Measurements from ENCODE around the gene FGFRL1.

Gene FGFRL1

GRCh38 chr4:1011022-1011665 is at the start of gene FGFRL1:
FGFRL1 (plus strand) TSS chr4:1011626; CDS start chr4:1012486, 860 bp downstream.
- no peak for TF ChIP-seq ZNF274 (IDR thresholded peaks at IDR 0.05; ENCODE audit: low read depth, low read length)
- no peak within 1 kb of the TSS for H3K4me3 ChIP-seq (ENCODE audit: low read length)

GRCh38 chr4:962231-963208 is 48.9 kb upstream of the FGFRL1 start:
- no peak overlapping the region for H3K4me3 ChIP-seq (ENCODE audit: low read length)
- no peak for TF ChIP-seq ZNF274 (IDR thresholded peaks at IDR 0.05; ENCODE audit: low read depth, low read length)

DNA sequence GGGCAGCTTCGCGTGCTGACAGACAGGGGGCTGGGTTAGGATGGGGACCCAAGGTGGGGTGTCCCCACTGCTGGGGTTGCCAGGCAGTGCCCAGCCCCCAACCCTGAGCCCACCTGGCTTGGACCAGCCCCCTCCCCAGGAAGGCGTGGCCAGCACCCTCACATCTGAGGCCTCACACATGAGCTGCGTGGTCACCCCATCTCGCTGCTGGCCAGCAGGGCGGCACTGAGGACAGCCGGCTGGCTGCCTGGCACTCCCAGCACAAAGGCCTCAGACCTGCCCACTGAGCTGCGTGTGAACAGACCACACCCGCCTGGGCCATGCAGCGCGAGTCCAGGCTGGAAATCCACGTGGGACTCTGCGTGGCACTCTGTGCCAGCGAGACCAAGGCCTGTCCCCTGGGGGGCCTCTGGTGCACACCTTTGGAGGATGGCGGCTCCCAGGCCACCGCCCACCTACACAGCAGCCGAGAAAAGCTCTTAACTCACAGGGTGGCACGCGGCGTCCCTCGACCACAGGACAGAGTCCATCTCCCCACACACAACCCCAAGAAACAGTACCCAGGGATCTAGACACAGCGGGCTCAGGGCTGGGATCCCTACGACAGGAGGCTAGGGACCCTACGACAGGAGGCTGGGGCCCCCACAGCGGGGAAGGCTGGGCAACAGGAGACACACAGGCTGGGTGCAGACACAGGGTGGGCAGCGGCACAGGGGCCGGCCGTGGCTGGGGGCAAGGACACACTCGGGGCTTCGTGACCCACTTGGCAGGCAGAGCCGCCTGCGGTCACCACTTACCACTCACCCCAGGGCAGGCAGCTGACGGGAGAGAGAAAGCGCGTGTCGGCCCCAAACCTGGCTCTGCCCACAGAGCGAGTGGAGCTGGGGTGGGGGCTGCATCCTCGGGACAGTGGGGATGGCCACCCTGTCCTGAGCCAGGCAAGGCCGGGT is 47.9 kb upstream of the FGFRL1 start:
- no peak for TF ChIP-seq ZNF274 (IDR thresholded peaks at IDR 0.05; ENCODE audit: low read depth, low read length)

DNA sequence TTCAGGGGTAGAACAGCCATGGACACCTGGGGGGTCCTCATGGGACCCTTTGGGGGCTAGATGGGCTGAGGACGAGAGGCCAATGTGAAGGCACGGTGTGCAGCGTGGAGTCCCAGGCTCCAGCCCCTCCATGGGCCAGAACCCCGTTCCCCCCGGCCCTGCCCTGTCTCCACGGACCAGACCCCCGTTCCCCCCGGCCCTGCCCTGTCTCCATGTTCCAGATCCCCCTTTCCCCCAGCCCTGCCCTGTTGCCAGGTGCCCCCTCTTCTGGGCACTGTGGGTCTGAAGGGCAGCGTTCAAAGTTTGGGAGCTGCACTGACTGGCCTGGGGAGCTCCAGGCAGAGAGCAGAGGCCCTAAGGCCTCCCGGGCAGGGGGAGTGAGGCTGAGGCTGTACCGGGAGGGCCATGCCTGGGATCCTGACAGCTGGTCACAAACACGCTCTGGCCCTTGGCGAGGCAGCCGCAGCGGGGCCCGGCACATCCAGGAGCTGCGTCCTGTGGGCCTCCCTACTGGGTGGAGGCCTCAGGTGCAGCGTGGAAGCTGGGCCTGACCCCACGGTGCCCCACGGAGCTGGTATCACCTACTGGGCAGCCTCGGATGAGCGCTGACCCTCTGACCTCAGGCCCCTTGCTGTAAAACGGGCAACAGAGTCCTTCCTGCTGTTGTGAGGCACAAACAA is 46.9 kb upstream of the FGFRL1 start:
- no peak for TF ChIP-seq ZNF274 (IDR thresholded peaks at IDR 0.05; ENCODE audit: low read depth, low read length)
- no peak overlapping the region for H3K4me3 ChIP-seq (ENCODE audit: low read length)

More for the DNA sequence above, 47.9 kb upstream of the FGFRL1 start:
- H3K4me3 ChIP-seq (ENCODE audit: low read length), result no peak overlapping the region

DNA sequence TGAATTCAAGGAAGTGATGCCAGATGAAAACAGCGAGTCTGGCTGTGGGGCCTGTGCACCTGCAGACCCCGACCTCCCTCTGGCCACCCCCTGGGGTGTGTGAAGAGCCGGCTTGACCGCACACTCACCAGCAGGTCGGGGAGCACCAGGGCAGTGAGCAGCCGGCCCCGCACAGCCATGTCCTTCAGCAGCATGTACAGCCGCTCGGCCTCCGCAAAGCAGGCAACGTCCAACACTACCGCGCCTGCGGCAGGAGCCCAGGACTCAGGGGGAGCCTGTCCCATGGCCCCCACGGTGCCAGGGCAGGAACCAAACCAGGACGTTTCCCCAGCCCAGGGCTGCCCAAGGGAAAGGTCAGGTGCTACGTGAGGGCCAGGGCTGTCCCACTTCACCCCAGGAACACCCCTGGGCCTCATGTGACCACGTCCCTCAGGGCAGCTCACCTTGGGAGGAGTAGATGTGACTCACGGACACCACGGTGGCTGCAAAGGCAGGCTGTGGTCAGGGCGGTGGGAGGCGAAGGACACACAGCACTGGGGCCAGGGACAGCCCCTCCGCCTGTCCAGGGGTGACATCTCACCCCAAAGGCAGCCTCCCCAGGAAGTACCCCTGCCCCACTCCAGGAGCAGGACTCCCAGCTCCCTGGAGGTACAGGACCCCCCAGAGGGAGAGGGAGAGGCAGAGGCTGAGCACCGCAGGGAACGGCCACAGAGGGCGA is 46.2 kb upstream of the FGFRL1 start:
- H3K4me3 ChIP-seq (ENCODE audit: low read length), result no peak overlapping the region
- no peak for TF ChIP-seq ZNF274 (IDR thresholded peaks at IDR 0.05; ENCODE audit: low read depth, low read length)

GRCh38 chr4:965766-966134 is 45.7 kb upstream of the FGFRL1 start:
- no peak overlapping the region for H3K4me3 ChIP-seq (ENCODE audit: low read length)
- no peak for TF ChIP-seq ZNF274 (IDR thresholded peaks at IDR 0.05; ENCODE audit: low read depth, low read length)

DNA sequence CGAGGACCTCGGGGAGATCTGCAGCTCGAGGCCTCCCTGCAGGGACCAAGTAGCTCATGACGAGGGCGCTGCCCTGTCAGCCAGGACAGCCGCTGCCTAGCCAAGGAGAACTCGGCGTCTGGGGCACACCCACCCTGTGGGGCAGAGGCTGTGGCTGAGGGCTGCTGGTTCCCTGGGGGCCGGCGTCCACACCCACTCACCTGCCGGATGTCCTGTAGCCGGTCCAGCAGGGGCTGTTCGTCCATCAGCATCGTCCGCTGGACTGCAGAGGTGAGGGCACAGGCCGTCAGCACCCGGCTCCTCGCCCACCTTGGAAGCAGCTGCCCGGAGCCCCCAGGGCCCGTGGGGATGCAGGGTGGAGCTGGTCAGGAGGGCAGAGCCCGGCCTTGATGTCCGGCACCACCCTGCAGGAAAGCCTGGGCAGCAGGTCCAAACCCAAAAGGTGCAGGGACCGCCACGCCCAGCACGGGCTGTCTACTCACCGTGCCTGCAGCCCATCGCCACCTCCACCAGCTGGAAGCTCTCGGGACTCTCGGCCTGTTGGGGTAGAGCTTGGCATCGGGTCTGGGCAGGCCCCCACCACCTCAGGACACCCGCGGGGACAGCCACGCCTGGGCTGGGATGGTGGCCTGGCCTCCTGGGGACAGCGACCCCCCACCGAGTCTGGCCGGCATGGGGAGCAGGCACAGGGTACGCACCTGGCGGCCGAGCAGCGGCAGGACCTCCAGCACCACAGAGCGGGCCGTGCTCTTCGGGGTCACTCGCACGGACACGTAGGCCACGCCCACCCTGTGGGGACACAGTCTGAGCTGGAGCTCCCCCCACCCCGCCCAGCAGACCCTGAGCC is 44.9 kb upstream of the FGFRL1 start:
- H3K4me3 ChIP-seq (ENCODE audit: low read length), result no peak overlapping the region

GRCh38 chr4:967113-968104 is 44.0 kb upstream of the FGFRL1 start:
- no peak overlapping the region for H3K4me3 ChIP-seq (ENCODE audit: low read length)
- TF ChIP-seq ZNF274 (IDR thresholded peaks at IDR 0.05; ENCODE audit: low read depth, low read length), result no peak

More for the DNA sequence above, 44.9 kb upstream of the FGFRL1 start:
- TF ChIP-seq ZNF274 (IDR thresholded peaks at IDR 0.05; ENCODE audit: low read depth, low read length), result no peak

GRCh38 chr4:968221-968620 is 43.2 kb upstream of the FGFRL1 start:
- no peak overlapping the region for H3K4me3 ChIP-seq (ENCODE audit: low read length)
- TF ChIP-seq ZNF274 (IDR thresholded peaks at IDR 0.05; ENCODE audit: low read depth, low read length), result no peak

DNA sequence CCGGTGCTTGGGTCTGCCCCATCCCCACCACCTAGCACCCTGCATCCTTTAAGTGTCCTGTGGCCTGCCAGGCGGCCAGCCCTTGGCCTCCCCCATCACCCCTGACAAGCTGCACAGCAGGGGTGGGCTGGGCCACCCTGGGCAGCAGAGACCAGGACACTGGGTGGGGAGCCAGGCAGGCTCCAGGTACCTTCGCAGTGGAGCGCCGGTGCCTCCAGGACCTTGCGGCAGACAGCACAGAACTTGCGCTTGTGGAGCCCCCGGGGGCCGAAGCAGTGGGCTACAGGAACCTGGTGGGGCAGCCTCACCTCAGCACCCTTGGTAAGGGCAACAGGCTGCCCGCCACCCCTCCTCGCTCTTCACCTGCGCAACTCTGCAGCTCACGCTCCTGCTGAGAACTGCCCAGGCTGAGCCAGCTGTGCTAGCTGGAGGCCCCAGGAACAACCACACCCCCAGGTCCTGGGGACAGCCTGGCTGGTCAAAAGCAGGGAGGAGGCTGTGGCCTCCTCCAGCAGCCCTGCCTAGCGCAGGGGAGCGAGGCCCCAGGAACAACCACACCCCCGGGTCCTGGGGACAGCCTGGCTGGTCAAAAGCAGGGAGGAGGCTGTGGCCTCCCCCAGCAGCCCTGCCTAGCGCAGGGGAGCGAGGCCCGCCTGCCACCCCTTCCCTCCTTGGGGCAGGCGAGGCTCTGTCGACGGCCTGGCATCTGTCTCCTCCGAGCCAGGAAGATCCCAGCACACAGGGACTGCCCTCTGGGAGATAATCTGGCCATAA is 42.6 kb upstream of the FGFRL1 start:
- no peak for TF ChIP-seq ZNF274 (IDR thresholded peaks at IDR 0.05; ENCODE audit: low read depth, low read length)
- H3K4me3 ChIP-seq (ENCODE audit: low read length), result no peak overlapping the region

Measured in GM08714 (cell line).